ENCODE data around the gene MGLL.

- TF ChIP-seq CTCF (IDR thresholded peaks at IDR 0.05; ENCODE audit: insufficient read depth, low read length, poor library complexity, severe bottlenecking) (no peak), EZH2phosphoT487 (conservative IDR thresholded peaks at IDR 0.05; ENCODE audit: low read length) (no peak)
Measured at GRCh38 chr3:127799476-127800222, 22.7 kb downstream of the MGLL start.
